GOT3 (cell line): ENCODE results near the gene ACBD6.
A peak's percentile ranks its signal among the peaks of the same experiment; 100 is the strongest.
"Not testable (repeated sequence)": the region's sequence is repeated elsewhere in the genome, so short reads cannot be mapped to it uniquely, and the experiment has no call there.

Source experiments
- DNase-seq: peaks from one replicate; lab custom pipeline; 2025; ENCODE audit warnings: mixed read lengths; lab: John Stamatoyannopoulos, UW

The ACBD6 gene

DNA sequence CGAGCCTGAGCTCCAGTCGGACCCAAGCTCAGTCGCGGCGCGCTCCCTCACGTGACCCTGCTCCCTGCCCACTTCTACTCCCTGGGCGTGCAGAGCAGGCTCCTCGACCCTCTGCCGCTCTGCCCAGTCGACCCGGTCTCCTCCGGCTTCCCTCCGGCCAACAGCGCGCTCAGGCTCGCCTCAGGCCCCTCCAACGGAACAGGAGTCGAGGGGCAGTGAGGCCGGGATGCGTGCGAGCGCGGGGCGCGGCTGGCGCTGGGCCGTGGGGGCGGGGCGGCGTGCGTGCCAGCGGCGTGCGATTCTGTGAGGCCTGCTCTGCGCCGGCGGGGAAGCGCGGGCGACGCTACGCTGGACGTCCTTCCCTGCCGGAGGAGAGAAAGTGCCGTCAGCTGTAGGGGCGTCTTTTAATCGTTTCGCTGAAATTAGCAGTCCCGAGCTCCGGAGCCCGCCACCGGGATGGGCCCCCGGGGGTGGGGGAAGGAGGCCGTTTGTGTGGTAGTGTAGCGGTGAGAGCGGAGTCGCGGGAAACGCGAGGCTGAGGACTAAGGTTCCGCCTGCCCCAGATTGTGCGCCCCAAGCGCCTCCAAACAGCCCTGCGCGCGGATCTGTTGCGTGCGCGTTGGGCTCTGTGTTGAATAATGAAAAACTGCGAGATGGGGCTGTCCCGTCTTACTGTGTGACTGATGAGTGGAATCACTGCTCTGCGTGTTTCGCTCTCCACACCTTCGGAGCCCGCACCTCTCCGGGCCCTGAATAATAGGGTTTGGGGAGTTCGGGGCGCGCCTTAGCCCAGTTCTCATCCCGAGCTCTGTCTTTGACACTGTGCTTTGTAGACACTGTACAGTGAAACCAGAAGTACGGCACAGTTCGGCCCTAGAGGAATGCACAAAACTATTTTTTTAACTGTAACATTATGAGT lies at the start of gene ACBD6:
TSS of gene ACBD6 (minus strand) at position 217 of the 919 bp plus-strand sequence. CDS start 311 bp downstream, outside the sequence.
- peak; percentile 90 for DNase-seq

DNA sequence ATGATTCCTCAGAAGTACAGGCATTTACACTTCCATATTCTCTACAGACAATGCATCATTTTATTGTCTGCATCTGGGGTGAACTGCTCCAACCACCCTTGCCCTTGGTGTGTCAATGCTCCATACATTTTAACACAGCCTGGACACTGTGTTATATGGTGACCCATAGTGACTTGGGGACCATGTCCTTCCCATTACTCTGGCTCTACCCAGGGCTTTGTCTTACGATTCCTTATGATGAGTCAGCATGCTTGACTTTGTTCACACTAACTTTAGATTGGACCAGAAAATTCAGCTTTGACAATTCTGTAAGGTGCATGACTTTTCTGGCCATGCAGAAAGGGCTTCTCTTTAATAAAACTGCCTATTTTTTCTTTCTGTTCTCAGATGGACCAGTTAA lies 49.6 kb upstream of the ACBD6 start:
- no peak for DNase-seq

DNA sequence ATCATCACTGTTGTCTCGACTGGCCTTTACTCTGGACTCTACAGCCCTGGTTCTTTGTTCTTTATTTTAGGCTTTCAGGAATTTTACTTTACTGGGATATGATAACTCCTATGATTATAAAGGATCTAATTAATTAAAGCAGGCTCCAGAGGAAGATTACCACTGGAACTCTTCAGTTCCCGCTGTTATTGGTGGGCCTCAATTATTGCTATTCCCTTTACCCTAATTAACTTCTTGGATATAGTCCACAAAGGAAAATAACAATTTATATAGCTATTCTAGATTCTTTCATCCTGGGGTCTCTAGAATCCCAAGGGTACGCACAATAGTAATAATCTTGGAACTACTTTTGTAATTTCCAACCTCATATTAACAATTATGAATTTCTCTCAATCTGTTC lies 47.9 kb upstream of the ACBD6 start:
- no peak for DNase-seq

DNA sequence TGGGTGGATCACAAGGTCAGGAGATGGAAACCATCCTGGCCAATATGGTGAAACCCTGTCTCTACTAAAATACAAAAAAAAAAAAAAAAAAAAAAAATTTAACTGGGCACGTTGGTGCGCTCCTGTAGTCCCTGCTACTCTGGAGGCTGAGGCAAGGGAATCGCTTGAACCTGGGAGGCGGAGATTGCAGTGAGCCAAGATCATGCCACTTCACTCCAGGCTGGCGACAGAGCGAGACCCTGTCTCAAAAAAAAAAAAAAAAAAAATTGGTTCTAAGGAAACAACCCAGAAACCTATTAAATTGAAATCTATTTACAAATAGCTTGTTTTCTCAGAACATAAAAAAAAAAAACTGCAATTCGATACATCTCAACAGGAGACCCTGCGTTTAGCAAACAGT lies 47.4 kb upstream of the ACBD6 start:
- DNase-seq = not testable (repeated sequence)

DNA sequence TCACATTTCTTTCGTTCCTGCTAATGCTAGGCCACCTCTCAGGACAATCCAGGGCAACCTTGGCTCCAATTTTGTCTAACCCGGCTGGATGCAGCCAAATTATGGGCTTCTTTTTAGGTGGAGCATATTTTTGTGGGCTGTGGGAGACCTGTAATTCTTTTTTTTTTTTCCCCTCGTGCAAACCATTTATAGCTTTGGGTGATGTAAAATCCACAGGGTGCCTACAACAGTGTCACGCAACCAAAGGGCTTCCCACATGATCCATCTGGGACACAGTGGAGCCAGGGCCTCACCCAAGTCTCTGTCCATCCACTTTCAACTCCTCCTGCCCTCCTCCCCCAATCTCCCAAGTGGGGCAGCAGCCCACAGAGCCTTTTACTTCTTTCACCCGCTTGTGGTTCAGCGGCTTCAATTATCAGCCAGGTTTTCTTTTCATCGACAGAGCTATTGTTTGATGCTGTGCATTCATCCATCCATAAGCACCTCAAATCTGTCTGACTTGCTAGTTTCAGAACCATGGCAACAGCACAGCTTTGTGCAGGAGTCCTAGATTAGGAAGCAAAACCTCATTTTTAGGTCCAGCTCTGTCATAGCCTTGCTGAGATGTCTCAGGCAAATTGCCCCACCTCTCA lies 46.4 kb upstream of the ACBD6 start:
- no peak for DNase-seq

DNA sequence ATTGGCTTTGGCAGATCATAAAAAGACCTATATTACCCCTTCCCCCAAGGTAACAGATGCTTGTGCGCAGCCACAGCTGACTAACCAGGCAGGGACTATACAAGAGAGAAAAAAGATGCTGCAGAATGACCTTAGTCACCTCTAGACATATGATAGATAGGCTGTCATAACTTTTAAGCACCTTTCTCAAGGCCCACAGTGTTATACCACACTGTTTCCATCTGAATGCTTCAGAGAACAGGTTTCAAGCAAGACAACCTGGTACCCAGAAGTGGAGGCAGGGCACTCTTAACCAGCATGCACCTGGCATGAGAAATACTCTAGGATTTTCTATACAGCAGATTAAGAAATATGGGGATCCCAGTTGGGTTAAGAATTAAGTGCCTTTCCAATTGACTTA lies 43.6 kb upstream of the ACBD6 start:
- no peak for DNase-seq

DNA sequence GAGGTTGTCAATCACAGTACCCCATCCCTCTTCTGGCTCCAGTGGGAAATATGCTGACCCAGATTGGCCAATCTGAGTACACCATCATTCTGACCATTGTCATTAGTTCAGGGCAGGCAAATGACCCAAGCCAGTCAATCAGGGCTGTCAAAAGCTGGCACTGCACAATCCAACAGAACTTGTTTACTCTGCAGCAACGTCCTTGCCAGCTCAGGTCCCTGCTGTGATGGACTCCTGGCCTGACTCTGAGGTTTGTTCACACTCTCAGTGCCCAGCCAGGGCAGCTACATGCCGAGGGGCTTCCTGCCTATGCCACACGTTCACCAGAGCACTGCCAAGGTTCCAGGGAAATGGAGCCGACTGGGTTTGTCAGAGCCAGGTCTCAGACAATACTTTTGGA lies 41.7 kb upstream of the ACBD6 start:
- DNase-seq = no peak

- no peak for DNase-seq
Measured at GRCh38 chr1:180542838-180543145, 40.4 kb upstream of the ACBD6 start.

DNA sequence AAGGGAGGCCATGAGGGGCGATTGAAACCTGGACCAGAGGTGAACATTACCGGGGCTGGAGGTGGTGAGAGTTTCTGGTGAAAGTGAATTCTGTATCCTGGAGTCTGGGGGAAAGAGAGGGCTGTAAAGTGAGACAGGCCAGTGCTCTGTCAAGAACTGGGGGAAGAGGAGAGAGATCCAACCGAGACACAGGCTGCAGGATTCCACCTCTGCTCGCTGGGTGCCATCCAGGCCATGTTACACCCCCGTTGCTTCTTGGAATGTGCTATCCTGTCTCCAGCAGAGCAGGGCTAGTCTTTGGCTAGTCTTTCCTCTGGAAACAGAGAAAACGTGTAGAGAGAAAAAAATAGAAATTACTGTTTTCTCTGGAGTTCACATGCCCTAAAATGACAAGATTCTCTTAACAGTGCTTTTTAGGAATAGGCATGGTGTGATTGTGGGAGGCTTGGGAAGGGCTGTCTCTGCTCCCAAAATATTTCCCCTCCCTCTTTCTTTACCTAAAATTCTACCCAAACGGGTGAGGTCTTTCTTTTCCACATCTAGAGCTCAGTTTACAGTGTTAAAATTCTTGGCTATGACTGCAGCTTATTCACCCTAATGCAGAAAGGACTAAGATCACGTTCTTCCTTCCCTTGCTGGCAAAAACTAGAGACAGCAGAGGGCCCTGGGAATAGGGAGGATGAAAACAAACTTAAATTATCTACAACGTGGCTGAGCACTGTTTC lies 39.9 kb upstream of the ACBD6 start:
- DNase-seq = no peak

- no peak for DNase-seq
Measured at GRCh38 chr1:180540697-180541594, 38.6 kb upstream of the ACBD6 start.

DNA sequence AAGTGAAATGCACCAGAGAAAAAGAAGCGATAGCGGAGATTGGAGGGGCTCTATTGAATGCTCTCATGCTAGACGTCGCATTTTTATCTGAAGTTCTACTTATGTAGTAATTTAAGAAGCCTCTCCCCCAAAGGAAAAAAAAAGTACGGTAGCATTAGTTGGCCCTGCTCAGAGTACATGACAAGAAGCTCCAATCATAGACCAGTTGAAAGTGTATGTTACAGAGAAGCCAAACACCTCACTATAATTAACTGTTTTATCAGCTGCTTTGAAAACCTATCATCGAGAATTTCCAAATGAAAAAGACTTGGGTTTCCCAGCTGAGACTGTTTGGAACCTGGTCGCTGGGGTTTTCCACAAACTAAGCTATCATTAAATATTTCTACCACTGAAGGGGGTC lies 36.8 kb upstream of the ACBD6 start:
- no peak for DNase-seq

GRCh38 chr1:180536821-180537372 lies 34.5 kb upstream of the ACBD6 start:
- no peak for DNase-seq

- DNase-seq = no peak
Measured at GRCh38 chr1:180535418-180535999, 33.1 kb upstream of the ACBD6 start.

DNA sequence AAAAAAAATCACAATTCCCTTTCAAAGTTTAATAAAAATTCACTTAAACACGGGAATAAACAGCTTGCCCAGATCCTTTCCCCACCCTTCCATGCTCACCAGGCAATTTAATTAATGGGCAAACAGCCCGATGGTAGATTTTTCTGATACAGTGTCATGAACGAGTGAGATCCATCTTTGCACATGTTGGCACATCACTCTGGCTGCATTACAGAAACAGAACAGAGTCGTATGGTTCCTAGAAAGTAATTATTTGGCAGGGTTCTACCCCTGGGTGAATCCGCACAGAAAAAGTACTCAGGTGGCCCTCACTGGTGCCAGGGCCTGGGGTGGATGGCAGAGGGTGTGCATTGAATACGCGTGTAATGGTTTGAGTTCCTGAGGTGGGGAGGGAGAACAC lies 31.8 kb upstream of the ACBD6 start:
- DNase-seq = no peak

DNA sequence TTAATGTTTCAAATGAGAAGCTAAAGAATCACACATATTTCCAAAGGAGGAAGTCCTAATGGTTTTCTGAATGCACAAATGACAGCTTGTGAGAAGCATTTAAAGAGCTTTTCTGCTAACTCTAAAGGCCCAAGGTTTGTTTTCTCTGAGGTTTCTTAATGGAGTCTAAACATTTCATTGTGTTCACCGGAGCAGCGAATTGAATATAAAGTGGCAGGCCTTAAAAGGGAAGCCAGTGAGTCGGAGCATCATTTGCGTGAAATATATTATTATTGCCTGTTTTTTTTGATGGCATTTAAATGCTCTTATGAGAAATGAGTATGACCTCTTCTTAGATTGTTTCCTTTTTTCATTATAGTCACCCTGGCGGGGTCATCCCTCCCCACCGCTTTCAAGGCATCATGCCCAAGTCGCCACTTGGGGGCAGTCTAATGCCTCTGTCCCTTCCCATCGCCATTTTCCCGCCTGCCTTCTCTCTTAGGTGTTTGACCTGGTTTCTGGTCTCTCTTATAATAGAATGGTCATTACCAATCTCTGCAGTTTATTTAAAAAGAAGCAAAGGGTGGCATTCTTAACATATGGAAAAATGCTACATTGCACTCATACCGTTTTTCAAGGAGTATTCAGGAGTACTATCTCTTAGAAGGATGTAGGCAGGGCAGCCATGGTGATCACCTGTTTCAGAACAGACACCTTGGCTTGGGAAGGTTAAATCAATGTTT lies 31.1 kb upstream of the ACBD6 start:
- DNase-seq = no peak

DNA sequence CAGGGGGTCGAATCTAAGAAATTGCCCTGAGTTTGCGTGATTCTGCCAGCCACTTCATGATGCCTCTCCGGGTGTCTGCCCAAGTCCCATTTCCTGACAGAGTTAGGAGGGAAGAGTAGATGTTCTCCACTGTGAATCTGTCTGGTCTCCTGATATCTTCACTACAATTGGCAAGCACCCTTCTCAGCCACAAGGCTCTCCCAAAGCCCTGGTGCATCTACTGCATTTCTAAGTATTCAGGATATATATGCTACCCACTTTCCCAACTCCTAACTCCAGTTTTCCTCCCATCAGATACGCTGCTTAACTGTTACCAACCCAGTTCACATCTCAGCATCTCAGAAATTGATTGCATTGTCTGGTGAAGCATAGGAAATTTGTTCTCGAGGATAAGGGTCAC lies 30.5 kb upstream of the ACBD6 start:
- no peak for DNase-seq

GRCh38 chr1:180530501-180530900 lies 28.1 kb upstream of the ACBD6 start:
- DNase-seq = no peak

GRCh38 chr1:180528868-180529470 lies 26.6 kb upstream of the ACBD6 start:
- no peak for DNase-seq

GRCh38 chr1:180527101-180527669 lies 24.8 kb upstream of the ACBD6 start:
- no peak for DNase-seq

- DNase-seq = no peak
Measured at GRCh38 chr1:180525715-180526039, 23.3 kb upstream of the ACBD6 start.
